K562 (cell line): ENCODE data around the gene TXNRD2. TPM values are rescaled to one million over a fixed set of nuclear protein-coding genes. Genes with fewer than 3 reads are reported as not detected.

ENCODE experiments used
- CREBBP ChIP-seq: IDR thresholded peaks from one replicate; pipeline ENCODE4 v1.6.1; 2012; ENCODE audit warnings: low read depth, mild to moderate bottlenecking, control low read depth, inconsistent platforms, low read length
- E2F8 ChIP-seq: fragments of 450-650 bp; IDR thresholded peaks from 2 replicates; pipeline ENCODE4 v1.7.1; 2018; ENCODE audit warnings: mild to moderate bottlenecking, low read depth; ENCODE audit not compliant: partially characterized antibody
- MEIS2 ChIP-seq: fragments of 450-650 bp; IDR thresholded peaks from 2 replicates; pipeline ENCODE4 v1.6.1; 2014; ENCODE audit warnings: mild to moderate bottlenecking; ENCODE audit not compliant: partially characterized antibody
- NCOA2 ChIP-seq, 2 experiments: fragments of 450-650 bp; IDR thresholded peaks; 2 replicates each; pipeline ENCODE4 v1.6.1; 2018; ENCODE audit warnings: mild to moderate bottlenecking in 2 of 2, moderate library complexity in 1 of 2; ENCODE audit not compliant: partially characterized antibody in 2 of 2
- PPARD ChIP-seq: fragments of 250-450 bp; sonication (Bioruptor Pico); IDR thresholded peaks from 2 replicates; pipeline ENCODE4 v1.8.0; 2022; ENCODE audit warnings: inconsistent platforms, mild to moderate bottlenecking, moderate library complexity
- RNF2 ChIP-seq: sonication (generic); IDR thresholded peaks from 2 replicates; pipeline ENCODE4 v1.6.1; 2016
- SAP30 ChIP-seq: fragments of 200-600 bp; sonication (generic); IDR thresholded peaks from 2 replicates; pipeline ENCODE4 v1.6.1; 2012; ENCODE audit warnings: borderline replicate concordance, low read depth, mild to moderate bottlenecking, moderate library complexity, low read length, control low read depth, inconsistent platforms; ENCODE audit not compliant: insufficient read depth, poor library complexity, severe bottlenecking
- SNRNP70 ChIP-seq: fragments of 200-400 bp; formaldehyde crosslinking; optimal IDR thresholded peaks from 2 replicates; pipeline ENCODE3; 2017; ENCODE audit warnings: low read depth, low read length
- STAT5B ChIP-seq: fragments of 250-450 bp; sonication (Bioruptor Pico); IDR thresholded peaks from 2 replicates; pipeline ENCODE4 v1.8.0; 2021; ENCODE audit warnings: mild to moderate bottlenecking, inconsistent platforms
- TAF15 ChIP-seq: fragments of 200-400 bp; formaldehyde crosslinking; IDR thresholded peaks from 2 replicates; pipeline ENCODE4 v1.6.1; 2017; ENCODE audit warnings: mild to moderate bottlenecking, low read depth, low read length, moderate library complexity
- THAP7 ChIP-seq: fragments of 250-450 bp; sonication (Bioruptor Pico); IDR thresholded peaks from 2 replicates; pipeline ENCODE4 v1.5.0; 2021
- ZFP1 ChIP-seq: fragments of 450-650 bp; formaldehyde crosslinking; IDR thresholded peaks from 2 replicates; pipeline ENCODE4 v1.4.0; 2020; ENCODE audit warnings: mild to moderate bottlenecking, mixed read lengths
- ZNF212 ChIP-seq: fragments of 450-650 bp; formaldehyde crosslinking; IDR thresholded peaks from 2 replicates; pipeline ENCODE4 v1.4.0; 2020; ENCODE audit warnings: mild to moderate bottlenecking
- ZNF23 ChIP-seq: fragments of 250-450 bp; sonication (Bioruptor Pico); IDR thresholded peaks from 2 replicates; pipeline ENCODE4 v1.4.0; 2020; ENCODE audit warnings: mild to moderate bottlenecking
- ZNF395 ChIP-seq: fragments of 200-800 bp; sonication (Bioruptor generic); IDR thresholded peaks from 2 replicates; pipeline ENCODE4 v1.6.1; 2017; ENCODE audit warnings: missing genetic modification characterization, missing compliant biosample characterization
- ZNF551 ChIP-seq: fragments of 250-450 bp; sonication (Bioruptor Pico); IDR thresholded peaks from 2 replicates; pipeline ENCODE4 v1.5.0; 2021; ENCODE audit warnings: mild to moderate bottlenecking, moderate library complexity
- ZNF79 ChIP-seq: fragments of 250-450 bp; sonication (Bioruptor Pico); IDR thresholded peaks from 2 replicates; pipeline ENCODE4 v1.4.0; 2020; ENCODE audit warnings: low read depth, mild to moderate bottlenecking, moderate library complexity
- polyA plus RNA-seq, 8 experiments: library from polyadenylated mRNA; depleted of rRNA in 4 of 8; stranded (reverse) in 5 of 8; unstranded in 3 of 8; fragments of >200 nt; fragmentation: Nextera tagmentation in 2 of 8; fragmentation: Illumina TruSeq in 1 of 8; extraction: Ambion mirVana in 2 of 8; extraction: Trizol in 1 of 8; gene quantifications; 2 replicates each; pipeline versions ENCODE4 v1.2.1 to v1.2.3, GENCODE V29; 2011 to 2014; ENCODE audit warnings: inconsistent platforms in 1 of 8, missing spikeins in 1 of 8
- total RNA-seq, 7 experiments: library from RNA; depleted of rRNA in 6 of 7; stranded (reverse); fragments of >200 nt in 6 of 7; fragmentation: Illumina TruSeq in 2 of 7; extraction: Trizol in 2 of 7; gene quantifications; 2 replicates each; pipeline versions ENCODE4 v1.2.1 to v1.2.3, GENCODE V29; 2011 to 2021; ENCODE audit warnings: low replicate concordance in 1 of 7
- TF ChIP-seq, protein P1 (sequence below): fragments of 450-650 bp; formaldehyde crosslinking; IDR thresholded peaks from 2 replicates; pipeline ENCODE4 v1.4.0; 2020; ENCODE audit warnings: mild to moderate bottlenecking, moderate library complexity
- TF ChIP-seq, protein P2 (sequence below): fragments of 450-650 bp; IDR thresholded peaks from 2 replicates; pipeline ENCODE4 v1.6.1; 2017; ENCODE audit warnings: antibody characterized with exemption

TXNRD2 gene
- total and polyA plus RNA-seq, 9 of the 15 experiments (the other 6 are each of a cell fraction or from before 2014, with no cell fraction given) = 3.3 to 80.2 (median 49.4) TPM

DNA sequence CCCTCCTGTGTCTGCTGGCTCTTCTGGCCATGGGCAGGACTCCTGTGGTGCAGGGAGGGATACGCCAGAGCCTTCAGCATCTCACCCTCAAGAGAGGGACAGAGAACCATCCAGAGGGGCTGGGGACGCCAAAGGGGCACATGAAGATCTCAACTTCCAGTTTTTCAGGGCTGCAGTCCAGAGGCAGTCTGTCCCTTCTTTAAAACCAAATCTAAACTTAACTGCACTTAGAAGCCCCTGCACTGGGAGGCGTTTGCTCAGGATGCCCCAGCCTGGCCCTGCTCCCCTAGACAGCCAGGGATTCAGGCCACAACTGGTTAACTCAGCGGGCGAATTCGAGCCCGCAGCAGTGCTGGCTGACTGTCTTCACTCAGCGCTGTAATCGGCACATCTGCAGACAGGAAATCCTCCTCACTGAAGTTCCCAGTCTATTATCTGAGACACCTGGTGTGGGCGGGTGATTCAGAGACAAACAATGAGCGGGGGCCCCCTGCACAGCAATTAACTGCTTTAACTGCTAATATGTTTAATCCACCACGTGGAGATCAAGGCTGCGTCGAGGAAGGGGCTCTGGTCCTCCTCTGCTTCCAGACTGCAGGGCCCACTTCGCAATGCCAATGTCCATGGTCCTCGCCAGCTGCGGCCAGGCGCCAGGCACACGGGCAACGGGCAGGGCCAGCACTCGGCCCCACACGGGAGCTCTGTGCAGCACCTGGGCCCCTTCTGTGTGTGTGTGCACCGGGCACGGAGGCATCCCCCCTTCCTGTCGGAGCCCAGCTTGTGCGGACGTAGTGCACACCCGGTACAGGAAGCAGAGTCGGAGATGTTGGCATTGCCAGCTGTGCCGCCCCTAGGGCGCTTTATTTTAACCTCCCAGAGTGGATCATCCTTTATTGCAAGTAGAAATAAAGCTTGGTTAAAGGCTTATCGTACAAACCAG lies 50.0 kb downstream of the TXNRD2 start (continued):
- TF ChIP-seq E2F8 = peak; percentile 76
- TF ChIP-seq, protein P1, sequence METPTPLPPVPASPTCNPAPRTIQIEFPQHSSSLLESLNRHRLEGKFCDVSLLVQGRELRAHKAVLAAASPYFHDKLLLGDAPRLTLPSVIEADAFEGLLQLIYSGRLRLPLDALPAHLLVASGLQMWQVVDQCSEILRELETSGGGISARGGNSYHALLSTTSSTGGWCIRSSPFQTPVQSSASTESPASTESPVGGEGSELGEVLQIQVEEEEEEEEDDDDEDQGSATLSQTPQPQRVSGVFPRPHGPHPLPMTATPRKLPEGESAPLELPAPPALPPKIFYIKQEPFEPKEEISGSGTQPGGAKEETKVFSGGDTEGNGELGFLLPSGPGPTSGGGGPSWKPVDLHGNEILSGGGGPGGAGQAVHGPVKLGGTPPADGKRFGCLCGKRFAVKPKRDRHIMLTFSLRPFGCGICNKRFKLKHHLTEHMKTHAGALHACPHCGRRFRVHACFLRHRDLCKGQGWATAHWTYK = 0 out of 2 replicates have a peak, but pooled peaks have one; percentile 11
- peak; percentile 94 for TF ChIP-seq SAP30
- no peak for TF ChIP-seq PPARD (CRISPR knock-in tag)
- peak; percentile 99 for TF ChIP-seq RNF2
- TF ChIP-seq ZNF212 (CRISPR knock-in tag) = no peak
- TF ChIP-seq THAP7 (CRISPR knock-in tag) = peak; percentile 79; the same call in 1 of the 2 replicates
- TF ChIP-seq ZNF79 (CRISPR knock-in tag) = 0 out of 2 replicates have a peak, but pooled peaks have one; percentile 8
- TF ChIP-seq ZNF23 (CRISPR knock-in tag) = no peak
- TF ChIP-seq SNRNP70 = peak; percentile 8
- peak; percentile 95 for TF ChIP-seq ZNF395 (CRISPR knock-in tag)
- TF ChIP-seq STAT5B (CRISPR knock-in tag) = no peak
- no peak for TF ChIP-seq TAF15
- no peak for TF ChIP-seq NCOA2 (IDR thresholded peaks at IDR 0.05; ENCODE audit: partially characterized antibody in 2 of 2)
- TF ChIP-seq, protein P2, sequence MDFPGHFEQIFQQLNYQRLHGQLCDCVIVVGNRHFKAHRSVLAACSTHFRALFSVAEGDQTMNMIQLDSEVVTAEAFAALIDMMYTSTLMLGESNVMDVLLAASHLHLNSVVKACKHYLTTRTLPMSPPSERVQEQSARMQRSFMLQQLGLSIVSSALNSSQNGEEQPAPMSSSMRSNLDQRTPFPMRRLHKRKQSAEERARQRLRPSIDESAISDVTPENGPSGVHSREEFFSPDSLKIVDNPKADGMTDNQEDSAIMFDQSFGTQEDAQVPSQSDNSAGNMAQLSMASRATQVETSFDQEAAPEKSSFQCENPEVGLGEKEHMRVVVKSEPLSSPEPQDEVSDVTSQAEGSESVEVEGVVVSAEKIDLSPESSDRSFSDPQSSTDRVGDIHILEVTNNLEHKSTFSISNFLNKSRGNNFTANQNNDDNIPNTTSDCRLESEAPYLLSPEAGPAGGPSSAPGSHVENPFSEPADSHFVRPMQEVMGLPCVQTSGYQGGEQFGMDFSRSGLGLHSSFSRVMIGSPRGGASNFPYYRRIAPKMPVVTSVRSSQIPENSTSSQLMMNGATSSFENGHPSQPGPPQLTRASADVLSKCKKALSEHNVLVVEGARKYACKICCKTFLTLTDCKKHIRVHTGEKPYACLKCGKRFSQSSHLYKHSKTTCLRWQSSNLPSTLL = no peak
- TF ChIP-seq ZNF551 (CRISPR knock-in tag) = no peak
- TF ChIP-seq ZFP1 = no peak; the same call in 1 of the 2 replicates
- TF ChIP-seq MEIS2 = peak; percentile 99
- no peak for TF ChIP-seq CREBBP
